Mammary epithelial cell (primary cell): ENCODE data around the gene CD3D.

Experiments used
- EZH2 ChIP-seq: IDR thresholded peaks from 2 replicates; pipeline ENCODE4 v1.6.1; 2012; ENCODE audit warnings: low read length, inconsistent platforms, borderline replicate concordance
- TF ChIP-seq, protein P1 (sequence below), 2 donors: IDR thresholded peaks in 1 of 2; conservative IDR thresholded peaks in 1 of 2; 2 replicates each; pipeline ENCODE4 v1.5.1; 2011 to 2012; ENCODE audit warnings: inconsistent platforms in 2 of 2, low read length in 2 of 2, mild to moderate bottlenecking in 2 of 2, control low read depth in 1 of 2, low read depth in 1 of 2; ENCODE audit not compliant: insufficient read depth in 1 of 2; ENCODE audit errors: extremely low read depth in 1 of 2

DNA sequence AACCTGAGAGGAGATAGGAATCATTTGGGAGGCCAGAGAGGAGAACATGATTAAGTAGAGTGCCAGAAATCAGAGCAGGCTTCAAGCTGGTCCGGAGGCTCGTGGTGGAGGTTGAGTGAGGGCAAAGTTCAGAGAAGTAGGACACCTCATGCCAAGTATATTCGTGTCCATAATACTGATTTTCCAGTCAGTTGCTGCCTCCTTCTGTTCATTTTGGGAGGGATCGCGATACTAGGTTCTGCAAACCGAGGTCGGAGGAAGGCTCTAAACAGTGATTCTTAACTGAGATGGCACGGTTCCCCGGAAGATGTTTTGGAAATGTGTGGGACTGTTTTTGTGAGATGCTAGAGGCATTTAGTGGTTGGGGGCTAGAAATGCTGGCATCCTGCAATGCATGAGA lies 51.6 kb downstream of the CD3D start:
- TF ChIP-seq, protein P1, sequence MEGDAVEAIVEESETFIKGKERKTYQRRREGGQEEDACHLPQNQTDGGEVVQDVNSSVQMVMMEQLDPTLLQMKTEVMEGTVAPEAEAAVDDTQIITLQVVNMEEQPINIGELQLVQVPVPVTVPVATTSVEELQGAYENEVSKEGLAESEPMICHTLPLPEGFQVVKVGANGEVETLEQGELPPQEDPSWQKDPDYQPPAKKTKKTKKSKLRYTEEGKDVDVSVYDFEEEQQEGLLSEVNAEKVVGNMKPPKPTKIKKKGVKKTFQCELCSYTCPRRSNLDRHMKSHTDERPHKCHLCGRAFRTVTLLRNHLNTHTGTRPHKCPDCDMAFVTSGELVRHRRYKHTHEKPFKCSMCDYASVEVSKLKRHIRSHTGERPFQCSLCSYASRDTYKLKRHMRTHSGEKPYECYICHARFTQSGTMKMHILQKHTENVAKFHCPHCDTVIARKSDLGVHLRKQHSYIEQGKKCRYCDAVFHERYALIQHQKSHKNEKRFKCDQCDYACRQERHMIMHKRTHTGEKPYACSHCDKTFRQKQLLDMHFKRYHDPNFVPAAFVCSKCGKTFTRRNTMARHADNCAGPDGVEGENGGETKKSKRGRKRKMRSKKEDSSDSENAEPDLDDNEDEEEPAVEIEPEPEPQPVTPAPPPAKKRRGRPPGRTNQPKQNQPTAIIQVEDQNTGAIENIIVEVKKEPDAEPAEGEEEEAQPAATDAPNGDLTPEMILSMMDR (conservative IDR thresholded peaks at IDR 0.05 in 1 of 2, IDR thresholded peaks at IDR 0.05 in 1 of 2; ENCODE audit: extremely low read depth in 1 of 2, insufficient read depth in 1 of 2, low read depth in 1 of 2, low read length in 2 of 2) = peak; percentile 67 to 68
- no peak for TF ChIP-seq EZH2
